Measurements from ENCODE around the gene RAP1GAP. TPM values are rescaled to one million over a fixed set of nuclear protein-coding genes. Genes with fewer than 3 reads are reported as not detected.

RAP1GAP gene
- total and polyA plus RNA-seq, 2 donors from 2014 or later: 39.2 to 200 TPM

- intact Hi-C loops (cut with DNase I): no loop called here
- Histone ChIP-seq H3K27ac (ENCODE audit: low read depth in 2 of 2, low read length in 2 of 2) (no peak overlapping the region), H3K9me3 (ENCODE audit: control insufficient read depth in 2 of 3, insufficient read depth in 1 of 3, low read length in 3 of 3) (no peaks in the 10 kb centered on the region), H3K27me3 (ENCODE audit: control insufficient read depth, insufficient read depth, low read length) (no peaks in the 10 kb centered on the region), H3K36me3 (ENCODE audit: control insufficient read depth in 2 of 3, insufficient read depth in 3 of 3, low read length in 3 of 3) (no peaks in the 10 kb centered on the region), H3K9ac (ENCODE audit: low read length in 3 of 3) (no peak overlapping the region), H3K4me3 (ENCODE audit: low read length in 3 of 3) (no peak overlapping the region), H3K4me1 (ENCODE audit: control insufficient read depth in 2 of 3, insufficient read depth in 2 of 3, low read depth in 1 of 3, low read length in 3 of 3) (peaks cover 0 to 9% (median 5%) of the 10 kb centered on the region in 3 donors)
- FAIRE-seq (no peak), DNase-seq (no peak)
- TF ChIP-seq CTCF (IDR thresholded peaks at IDR 0.05; ENCODE audit: borderline replicate concordance, extremely low read depth, insufficient read depth): no peak
Measured at GRCh38 chr1:21659924-21660326, 9.2 kb downstream of the RAP1GAP start.

GRCh38 chr1:21659099-21659923, 9.8 kb downstream of the RAP1GAP start:
- Histone ChIP-seq H3K9ac (ENCODE audit: low read length in 3 of 3) (no peak overlapping the region), H3K36me3 (ENCODE audit: control insufficient read depth in 2 of 3, insufficient read depth in 3 of 3, low read length in 3 of 3) (no peaks in the 10 kb centered on the region), H3K4me1 (ENCODE audit: control insufficient read depth in 2 of 3, insufficient read depth in 2 of 3, low read depth in 1 of 3, low read length in 3 of 3) (peaks cover 0 to 9% (median 5%) of the 10 kb centered on the region in 3 donors), H3K9me3 (ENCODE audit: control insufficient read depth in 2 of 3, insufficient read depth in 1 of 3, low read length in 3 of 3) (no peaks in the 10 kb centered on the region), H3K27me3 (ENCODE audit: control insufficient read depth, insufficient read depth, low read length) (no peaks in the 10 kb centered on the region), H3K4me3 (ENCODE audit: low read length in 3 of 3) (peak overlapping the region in 1 of 3 donors; percentile 29), H3K27ac (ENCODE audit: low read depth in 2 of 2, low read length in 2 of 2) (no peak overlapping the region)
- intact Hi-C loops (cut with DNase I): no loop called here
- DNase-seq (peak; percentile 82 to 93 (median 90)), FAIRE-seq (no peak)
- TF ChIP-seq CTCF (IDR thresholded peaks at IDR 0.05; ENCODE audit: borderline replicate concordance, extremely low read depth, insufficient read depth): peak; percentile 96

- no peaks in the 10 kb centered on the region for H3K27me3 ChIP-seq (ENCODE audit: control insufficient read depth, insufficient read depth, low read length)
- FAIRE-seq (no peak), DNase-seq (peak in 1 of 5 donors; percentile 65)
- no peaks in the 10 kb centered on the region for H3K9me3 ChIP-seq (ENCODE audit: control insufficient read depth in 2 of 3, insufficient read depth in 1 of 3, low read length in 3 of 3)
- no peak overlapping the region for H3K4me3 ChIP-seq (ENCODE audit: low read length in 3 of 3)
- intact Hi-C loops (cut with DNase I): no loop called here
- H3K36me3 ChIP-seq (ENCODE audit: control insufficient read depth in 2 of 3, insufficient read depth in 3 of 3, low read length in 3 of 3): no peaks in the 10 kb centered on the region
- no peak for TF ChIP-seq CTCF (IDR thresholded peaks at IDR 0.05; ENCODE audit: borderline replicate concordance, extremely low read depth, insufficient read depth)
- H3K4me1 ChIP-seq (ENCODE audit: control insufficient read depth in 2 of 3, insufficient read depth in 2 of 3, low read depth in 1 of 3, low read length in 3 of 3): peaks cover 0 to 9% (median 5%) of the 10 kb centered on the region in 3 donors
- H3K9ac ChIP-seq (ENCODE audit: low read length in 3 of 3): no peak overlapping the region
- no peak overlapping the region for H3K27ac ChIP-seq (ENCODE audit: low read depth in 2 of 2, low read length in 2 of 2)
Measured at GRCh38 chr1:21657456-21658190, 11.5 kb downstream of the RAP1GAP start.
